WTC11 (cell line): Measurements from ENCODE around the gene PTPN11. TPM values are rescaled to one million over a fixed set of nuclear protein-coding genes. Genes with fewer than 3 reads are reported as not detected.

Experiments
- ATAC-seq: fragments of 200-7000 bp; cut with Tn5 transposase; 2 replicates; pipeline ENCODE4 v1.10.0; 2021; ENCODE audit warnings: mild to moderate bottlenecking, moderate library complexity
- CTCF ChIA-PET: fragments of 300-600 bp; sonication (Branson Sonifier 250); formaldehyde crosslinking; loops from one replicate; lab custom pipeline; 2021; ENCODE audit warnings: antibody characterized with exemption; lab: Charles Lee
- POLR2A ChIA-PET: fragments of 350-600 bp; sonication (Branson Sonifier 250); formaldehyde crosslinking; loops from one replicate; lab custom pipeline; 2021; ENCODE audit warnings: antibody characterized with exemption; lab: Charles Lee
- DNase-seq: peaks from one replicate; pipeline ENCODE4 v3.0.0; 2021; ENCODE audit warnings: low spot score
- H3K27ac Mint-ChIP-seq: 2 replicates; pipeline ENCODE4 v1.8.0; 2021; ENCODE audit warnings: mixed read lengths
- H3K27me3 Mint-ChIP-seq: 2 replicates; pipeline ENCODE4 v1.8.0; 2021; ENCODE audit warnings: low read depth, mild to moderate bottlenecking, moderate library complexity, mixed read lengths
- H3K36me3 Mint-ChIP-seq: 2 replicates; pipeline ENCODE4 v1.8.0; 2021; ENCODE audit warnings: mixed read lengths
- H3K4me1 Mint-ChIP-seq: 2 replicates; pipeline ENCODE4 v1.8.0; 2022; ENCODE audit warnings: mixed read lengths
- H3K4me3 Mint-ChIP-seq: 2 replicates; pipeline ENCODE4 v1.8.0; 2021; ENCODE audit warnings: mild to moderate bottlenecking, moderate library complexity, mixed read lengths
- H3K9me3 Mint-ChIP-seq: 2 replicates; pipeline ENCODE4 v1.8.0; 2021; ENCODE audit warnings: mixed read lengths
- ATF2 ChIP-seq: sonication (generic); formaldehyde crosslinking; IDR thresholded peaks from 2 replicates; pipeline ENCODE4 v1.8.1; 2022; ENCODE audit warnings: low read depth, missing genetic modification reagents, borderline replicate concordance
- CREB1 ChIP-seq: sonication (generic); formaldehyde crosslinking; IDR thresholded peaks from 2 replicates; pipeline ENCODE4 v1.8.0; 2023; ENCODE audit warnings: mild to moderate bottlenecking, missing genetic modification reagents
- CTCF ChIP-seq: fragments of 200-600 bp; IDR thresholded peaks from 2 replicates; pipeline ENCODE4 v1.8.0; 2022; ENCODE audit warnings: antibody characterized with exemption
- EMX1 ChIP-seq: fragments of 250-450 bp; sonication (Bioruptor Pico); IDR thresholded peaks from 2 replicates; pipeline ENCODE4 v1.8.0; 2021; ENCODE audit warnings: mild to moderate bottlenecking
- FOXP4 ChIP-seq: sonication (generic); formaldehyde crosslinking; IDR thresholded peaks from 2 replicates; pipeline ENCODE4 v1.8.0; 2022; ENCODE audit warnings: mild to moderate bottlenecking, missing genetic modification reagents
- HMGA2 ChIP-seq: fragments of 250-450 bp; sonication (Bioruptor Pico); IDR thresholded peaks from 2 replicates; pipeline ENCODE4 v1.4.0; 2021; ENCODE audit warnings: mild to moderate bottlenecking, moderate library complexity
- MXD4 ChIP-seq: fragments of 250-450 bp; sonication (Bioruptor Pico); IDR thresholded peaks from 2 replicates; pipeline ENCODE4 v1.8.0; 2021; ENCODE audit warnings: mild to moderate bottlenecking, moderate library complexity, borderline replicate concordance
- NR3C1 ChIP-seq: sonication (generic); formaldehyde crosslinking; conservative IDR thresholded peaks from 2 replicates; pipeline ENCODE4 v1.8.1; 2023; ENCODE audit warnings: low read depth, mild to moderate bottlenecking, missing genetic modification reagents
- PREB ChIP-seq: sonication (generic); formaldehyde crosslinking; IDR thresholded peaks from 2 replicates; pipeline ENCODE4 v1.8.1; 2022; ENCODE audit warnings: mild to moderate bottlenecking, missing genetic modification reagents, moderate library complexity, borderline replicate concordance
- RELA ChIP-seq: sonication (generic); formaldehyde crosslinking; IDR thresholded peaks from 2 replicates; pipeline ENCODE4 v1.8.1; 2022; ENCODE audit warnings: missing genetic modification reagents, mild to moderate bottlenecking, borderline replicate concordance
- STAT6 ChIP-seq: sonication (generic); formaldehyde crosslinking; conservative IDR thresholded peaks from 2 replicates; pipeline ENCODE4 v1.8.1; 2023; ENCODE audit warnings: mild to moderate bottlenecking, low read depth, missing genetic modification reagents, moderate library complexity
- TCF7 ChIP-seq: sonication (generic); formaldehyde crosslinking; IDR thresholded peaks from 2 replicates; pipeline ENCODE4 v1.8.0; 2022; ENCODE audit warnings: mild to moderate bottlenecking, low read depth, missing genetic modification reagents, moderate library complexity
- ZNF263 ChIP-seq: sonication (generic); formaldehyde crosslinking; IDR thresholded peaks from 2 replicates; pipeline ENCODE4 v1.8.1; 2022; ENCODE audit warnings: low read depth, mild to moderate bottlenecking, moderate library complexity, missing genetic modification reagents
- ZNF317 ChIP-seq: sonication (generic); formaldehyde crosslinking; IDR thresholded peaks from 2 replicates; pipeline ENCODE4 v1.8.1; 2023; ENCODE audit warnings: low read depth, mild to moderate bottlenecking, moderate library complexity, missing genetic modification reagents, borderline replicate concordance
- ZNF416 ChIP-seq: fragments of 250-450 bp; sonication (Bioruptor Pico); IDR thresholded peaks from 2 replicates; pipeline ENCODE4 v1.9.0; 2021; ENCODE audit warnings: mild to moderate bottlenecking, inconsistent platforms
- total RNA-seq: library from RNA; stranded (reverse); gene quantifications from 3 replicates; pipeline ENCODE4 v1.2.3, GENCODE V29; 2021
- TF ChIP-seq, protein P1 (sequence below): sonication (generic); formaldehyde crosslinking; IDR thresholded peaks from 2 replicates; pipeline ENCODE4 v1.8.1; 2023; ENCODE audit warnings: mild to moderate bottlenecking, missing genetic modification reagents
- TF ChIP-seq, protein P2 (sequence below): sonication (generic); formaldehyde crosslinking; conservative IDR thresholded peaks from 2 replicates; pipeline ENCODE4 v1.8.1; 2022; ENCODE audit warnings: mild to moderate bottlenecking, missing genetic modification reagents
- TF ChIP-seq, protein P3 (sequence below): sonication (generic); formaldehyde crosslinking; IDR thresholded peaks from 2 replicates; pipeline ENCODE4 v1.8.0; 2022; ENCODE audit warnings: mild to moderate bottlenecking, missing genetic modification reagents

Gene PTPN11
- total RNA-seq, 1 experiment from 2014 or later, result 112 TPM

DNA sequence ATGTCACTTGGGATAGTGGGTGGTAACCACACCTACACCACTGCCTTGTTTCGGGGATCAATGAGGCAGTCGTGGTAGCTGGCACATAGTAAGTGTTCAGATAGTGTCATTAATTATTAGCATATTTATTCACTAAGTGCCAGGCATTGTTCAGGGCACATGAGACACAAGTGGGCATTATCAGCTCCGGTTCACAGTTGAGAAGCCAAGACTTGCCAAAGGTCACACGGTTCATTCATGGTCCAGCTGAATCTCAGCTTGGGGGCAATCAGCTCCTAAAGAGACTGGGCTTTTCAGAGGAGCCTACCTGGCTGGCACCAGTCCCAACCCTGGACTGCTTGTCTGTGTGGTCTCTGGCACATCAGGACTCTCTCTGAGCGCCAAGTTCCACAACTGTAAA, 121.3 kb downstream of the PTPN11 start (continued):
- TF ChIP-seq RELA (CRISPR knock-in tag), result no peak
- TF ChIP-seq PREB (CRISPR knock-in tag), result no peak

DNA sequence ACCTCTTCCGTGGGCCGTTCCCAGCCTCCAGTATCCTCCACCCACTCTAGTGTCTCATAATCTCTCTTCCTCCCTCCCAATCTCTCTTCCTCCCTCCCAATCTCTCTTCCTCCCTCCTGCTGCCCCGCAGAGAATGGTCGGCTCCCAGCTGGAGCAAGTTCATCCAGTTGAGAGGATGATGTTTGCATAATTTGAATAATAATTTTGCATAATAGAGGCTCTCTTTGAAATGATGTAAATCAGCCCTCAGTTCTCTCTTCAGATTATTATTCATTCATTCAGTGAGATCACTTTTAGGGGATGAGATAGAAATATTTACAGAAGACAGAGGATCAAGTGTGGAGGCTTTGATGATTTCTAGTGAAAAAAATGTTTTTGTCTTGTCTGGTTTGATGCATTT, 125.0 kb downstream of the PTPN11 start:
- Mint-ChIP-seq H3K36me3 (no peaks in the 10 kb centered on the region), H3K27ac (no peak overlapping the region), H3K4me3 (no peak overlapping the region), H3K4me1 (0 out of 2 replicates have a peak, but pooled peaks cover 6% of the 10 kb centered on the region), H3K27me3 (0 out of 2 replicates have a peak, but pooled peaks cover 3% of the 10 kb centered on the region), H3K9me3 (0 out of 2 replicates have a peak, but pooled peaks cover 5% of the 10 kb centered on the region)
- ChIA-PET CTCF (no interaction called here), POLR2A (no interaction called here)
- ATAC-seq (no peak), DNase-seq (no peak)
- TF ChIP-seq TCF7 (CRISPR knock-in tag) (no peak), NR3C1 (CRISPR knock-in tag) (no peak), CREB1 (CRISPR knock-in tag) (no peak), ZNF416 (CRISPR knock-in tag) (no peak)
- TF ChIP-seq, protein P1, sequence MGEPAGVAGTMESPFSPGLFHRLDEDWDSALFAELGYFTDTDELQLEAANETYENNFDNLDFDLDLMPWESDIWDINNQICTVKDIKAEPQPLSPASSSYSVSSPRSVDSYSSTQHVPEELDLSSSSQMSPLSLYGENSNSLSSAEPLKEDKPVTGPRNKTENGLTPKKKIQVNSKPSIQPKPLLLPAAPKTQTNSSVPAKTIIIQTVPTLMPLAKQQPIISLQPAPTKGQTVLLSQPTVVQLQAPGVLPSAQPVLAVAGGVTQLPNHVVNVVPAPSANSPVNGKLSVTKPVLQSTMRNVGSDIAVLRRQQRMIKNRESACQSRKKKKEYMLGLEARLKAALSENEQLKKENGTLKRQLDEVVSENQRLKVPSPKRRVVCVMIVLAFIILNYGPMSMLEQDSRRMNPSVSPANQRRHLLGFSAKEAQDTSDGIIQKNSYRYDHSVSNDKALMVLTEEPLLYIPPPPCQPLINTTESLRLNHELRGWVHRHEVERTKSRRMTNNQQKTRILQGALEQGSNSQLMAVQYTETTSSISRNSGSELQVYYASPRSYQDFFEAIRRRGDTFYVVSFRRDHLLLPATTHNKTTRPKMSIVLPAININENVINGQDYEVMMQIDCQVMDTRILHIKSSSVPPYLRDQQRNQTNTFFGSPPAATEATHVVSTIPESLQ (CRISPR knock-in tag), result no peak
- TF ChIP-seq, protein P2, sequence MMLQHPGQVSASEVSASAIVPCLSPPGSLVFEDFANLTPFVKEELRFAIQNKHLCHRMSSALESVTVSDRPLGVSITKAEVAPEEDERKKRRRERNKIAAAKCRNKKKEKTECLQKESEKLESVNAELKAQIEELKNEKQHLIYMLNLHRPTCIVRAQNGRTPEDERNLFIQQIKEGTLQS (CRISPR knock-in tag), result no peak
- TF ChIP-seq, protein P3, sequence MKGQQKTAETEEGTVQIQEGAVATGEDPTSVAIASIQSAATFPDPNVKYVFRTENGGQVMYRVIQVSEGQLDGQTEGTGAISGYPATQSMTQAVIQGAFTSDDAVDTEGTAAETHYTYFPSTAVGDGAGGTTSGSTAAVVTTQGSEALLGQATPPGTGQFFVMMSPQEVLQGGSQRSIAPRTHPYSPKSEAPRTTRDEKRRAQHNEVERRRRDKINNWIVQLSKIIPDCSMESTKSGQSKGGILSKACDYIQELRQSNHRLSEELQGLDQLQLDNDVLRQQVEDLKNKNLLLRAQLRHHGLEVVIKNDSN (CRISPR knock-in tag), result no peak
- TF ChIP-seq, all 79 proteins: peak for 0

DNA sequence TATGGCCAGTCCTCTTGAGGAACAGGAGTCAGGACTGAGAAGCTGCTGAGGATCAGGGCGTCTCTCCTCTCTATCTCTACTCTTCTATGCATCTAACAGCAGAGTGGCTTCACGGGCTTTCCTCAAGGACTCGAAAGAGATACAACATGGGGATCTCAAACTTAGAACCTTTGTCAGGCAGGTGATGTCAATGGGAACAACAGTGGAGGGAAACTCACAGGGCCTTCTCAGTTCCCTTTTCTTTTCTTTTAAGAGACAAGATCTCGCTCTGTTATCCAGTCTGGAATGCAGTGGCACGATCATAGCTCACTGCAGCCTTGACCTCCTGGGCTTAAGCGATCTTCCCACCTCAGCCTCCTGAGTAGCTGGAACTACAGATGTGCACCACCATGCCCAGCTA, 127.6 kb downstream of the PTPN11 start:
- DNase-seq, result no peak
- no peak overlapping the region for H3K27ac Mint-ChIP-seq
- 0 out of 2 replicates have a peak, but pooled peaks cover 6% of the 10 kb centered on the region for H3K4me1 Mint-ChIP-seq
- CTCF ChIA-PET, result no interaction called here
- no peak for ATAC-seq
- TF ChIP-seq FOXP4 (CRISPR knock-in tag) (no peak), MXD4 (no peak), ZNF317 (CRISPR knock-in tag) (no peak), ZNF263 (CRISPR knock-in tag) (no peak), EMX1 (no peak), ATF2 (no peak), CTCF (no peak), HMGA2 (CRISPR knock-in tag) (no peak), STAT6 (CRISPR knock-in tag) (no peak)
- H3K36me3 Mint-ChIP-seq, result no peaks in the 10 kb centered on the region; the same call in 1 of the 2 replicates
- POLR2A ChIA-PET, result no interaction called here
- 0 out of 2 replicates have a peak, but pooled peaks cover 3% of the 10 kb centered on the region for H3K27me3 Mint-ChIP-seq
- no peak overlapping the region for H3K4me3 Mint-ChIP-seq
- peaks cover 9% of the 10 kb centered on the region for H3K9me3 Mint-ChIP-seq
